ENCODE results near the gene SEC63. TPM values are rescaled to one million over a fixed set of nuclear protein-coding genes. Genes with fewer than 3 reads are reported as not detected.

Gene SEC63
- total RNA-seq, 3 donors from 2014 or later (not counting 1 experiment from before 2014, with no cell fraction given) = 84.4 to 104 (median 90.4) TPM

DNA sequence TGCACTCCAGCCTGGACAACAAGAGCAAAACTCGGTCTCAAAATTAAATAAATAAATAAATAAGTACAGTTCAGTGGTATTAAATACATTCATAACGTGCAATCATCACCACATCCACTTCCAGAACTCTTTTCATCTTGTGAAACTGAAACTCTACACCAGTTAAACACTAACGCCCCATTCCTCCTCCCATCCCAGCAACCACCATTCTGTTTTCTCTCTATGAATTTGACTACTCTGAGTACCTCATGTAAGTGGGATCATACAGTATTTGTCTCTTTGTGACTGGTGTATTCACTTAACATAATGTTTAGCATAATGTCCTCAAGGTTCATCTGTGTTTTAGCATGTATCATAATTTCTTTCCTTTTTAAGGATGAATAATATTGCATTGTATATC, 104.8 kb downstream of the SEC63 start:
- H3K36me3 ChIP-seq (ENCODE audit: control insufficient read depth, insufficient read depth, low read length) = no peaks in the 10 kb centered on the region
- DNase-seq (no peak), ATAC-seq (no peak)
- Mint-ChIP-seq H3K4me3 (no peak overlapping the region), H3K4me1 (peaks cover 0 to 6% of the 10 kb centered on the region in 2 donors), H3K27ac (no peak overlapping the region), H3K27me3 (ENCODE audit: low read depth in 2 of 2) (no peaks in the 10 kb centered on the region), H3K36me3 (no peaks in the 10 kb centered on the region), H3K9me3 (no peaks in the 10 kb centered on the region)
- TF ChIP-seq, protein P1, sequence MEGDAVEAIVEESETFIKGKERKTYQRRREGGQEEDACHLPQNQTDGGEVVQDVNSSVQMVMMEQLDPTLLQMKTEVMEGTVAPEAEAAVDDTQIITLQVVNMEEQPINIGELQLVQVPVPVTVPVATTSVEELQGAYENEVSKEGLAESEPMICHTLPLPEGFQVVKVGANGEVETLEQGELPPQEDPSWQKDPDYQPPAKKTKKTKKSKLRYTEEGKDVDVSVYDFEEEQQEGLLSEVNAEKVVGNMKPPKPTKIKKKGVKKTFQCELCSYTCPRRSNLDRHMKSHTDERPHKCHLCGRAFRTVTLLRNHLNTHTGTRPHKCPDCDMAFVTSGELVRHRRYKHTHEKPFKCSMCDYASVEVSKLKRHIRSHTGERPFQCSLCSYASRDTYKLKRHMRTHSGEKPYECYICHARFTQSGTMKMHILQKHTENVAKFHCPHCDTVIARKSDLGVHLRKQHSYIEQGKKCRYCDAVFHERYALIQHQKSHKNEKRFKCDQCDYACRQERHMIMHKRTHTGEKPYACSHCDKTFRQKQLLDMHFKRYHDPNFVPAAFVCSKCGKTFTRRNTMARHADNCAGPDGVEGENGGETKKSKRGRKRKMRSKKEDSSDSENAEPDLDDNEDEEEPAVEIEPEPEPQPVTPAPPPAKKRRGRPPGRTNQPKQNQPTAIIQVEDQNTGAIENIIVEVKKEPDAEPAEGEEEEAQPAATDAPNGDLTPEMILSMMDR (IDR thresholded peaks at IDR 0.05) = no peak
- H3K4me3 ChIP-seq (ENCODE audit: low read length) = no peak overlapping the region
- no peaks in the 10 kb centered on the region for H3K9me3 ChIP-seq (ENCODE audit: control insufficient read depth, insufficient read depth, low read length)
- H3K27ac ChIP-seq (ENCODE audit: low read length) = no peak overlapping the region
- H3K27me3 ChIP-seq (ENCODE audit: control insufficient read depth, insufficient read depth, low read length) = peaks cover 2% of the 10 kb centered on the region
- 74% methylated on average over 3 of the region's 3 CpGs for WGBS (ENCODE audit: insufficient coverage)
- intact Hi-C loops (cut with micrococcal nuclease) = no loop called here
- peaks cover 5% of the 10 kb centered on the region for H3K4me1 ChIP-seq (ENCODE audit: control insufficient read depth, insufficient read depth, low read length)

GRCh38 chr6:107849325-107849724, 108.7 kb downstream of the SEC63 start:
- intact Hi-C loops (cut with micrococcal nuclease) = loop anchor here (2.0 to 5.0 kb wide), 2 partner anchors 49 to 62 kb away; no protein-coding TSS in a partner anchor
- no peak overlapping the region for H3K4me3 Mint-ChIP-seq

DNA sequence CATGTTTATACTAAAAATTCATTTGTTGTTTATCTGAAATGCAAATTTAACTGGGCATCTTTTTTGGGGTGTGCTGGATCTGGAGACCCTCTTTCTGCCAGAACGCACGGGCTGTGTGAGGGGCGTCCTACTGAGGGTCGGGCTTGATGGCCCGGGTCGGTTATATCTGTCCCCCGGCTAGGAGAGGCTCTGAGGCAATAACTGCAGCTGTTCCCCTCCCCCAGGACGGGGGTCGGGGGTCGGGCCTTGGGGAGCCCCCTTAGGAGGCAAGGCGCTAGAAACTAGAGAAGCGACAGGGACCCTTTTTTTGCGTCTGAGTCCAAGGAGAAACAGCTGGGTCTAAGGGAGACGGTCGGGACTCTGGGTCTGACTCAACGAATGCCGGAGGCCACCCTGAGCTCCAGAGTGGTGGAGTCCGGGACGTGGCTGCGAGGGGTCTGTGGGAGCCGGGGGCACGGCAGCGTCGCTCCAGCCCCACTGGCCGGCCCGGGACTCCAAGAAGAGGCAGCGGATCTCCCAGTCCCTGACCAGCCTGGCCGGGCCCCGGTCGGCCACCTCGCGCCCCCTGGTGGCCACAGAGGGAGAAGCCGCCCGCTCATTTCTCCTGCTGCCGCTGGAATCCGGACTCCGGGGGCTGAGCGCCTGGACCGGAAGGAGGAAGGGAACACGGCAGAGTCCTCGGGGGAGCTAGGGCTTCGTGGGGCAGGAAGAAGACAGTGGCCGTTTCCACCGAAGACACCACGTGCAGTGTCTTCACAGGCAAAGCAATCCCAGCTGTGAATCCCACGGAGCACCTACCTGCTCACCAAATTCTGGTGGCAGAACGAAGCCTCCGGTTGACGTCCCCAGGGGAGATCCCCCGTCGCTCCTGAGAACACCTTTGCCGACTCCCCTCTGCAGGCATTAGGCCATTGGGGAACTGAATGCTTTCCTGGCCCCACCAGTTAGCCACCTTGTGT, 109.9 kb downstream of the SEC63 start:
- ATAC-seq (peak; percentile 86 to 94 (median 94)), DNase-seq (peak; percentile 80 to 85)
- no peaks in the 10 kb centered on the region for H3K36me3 ChIP-seq (ENCODE audit: control insufficient read depth, insufficient read depth, low read length)
- H3K4me1 ChIP-seq (ENCODE audit: control insufficient read depth, insufficient read depth, low read length) = peaks cover 12% of the 10 kb centered on the region
- Mint-ChIP-seq H3K36me3 (no peaks in the 10 kb centered on the region), H3K4me3 (peak overlapping the region; percentile 78), H3K27me3 (ENCODE audit: low read depth in 2 of 2) (no peaks in the 10 kb centered on the region), H3K9me3 (no peaks in the 10 kb centered on the region), H3K4me1 (peaks cover 0 to 12% of the 10 kb centered on the region in 2 donors), H3K27ac (peak overlapping the region in 1 of 2 donors; percentile 51)
- 7% methylated on average over 52 of the region's 52 CpGs for WGBS (ENCODE audit: insufficient coverage)
- H3K27ac ChIP-seq (ENCODE audit: low read length) = no peak overlapping the region
- intact Hi-C loops (cut with micrococcal nuclease) = loop anchor here (1.0 to 5.0 kb wide), 3 partner anchors 47 to 173 kb away; no protein-coding TSS in a partner anchor
- H3K27me3 ChIP-seq (ENCODE audit: control insufficient read depth, insufficient read depth, low read length) = peaks cover 2% of the 10 kb centered on the region
- TF ChIP-seq, protein P1 (IDR thresholded peaks at IDR 0.05) = peak; percentile 98
- H3K9me3 ChIP-seq (ENCODE audit: control insufficient read depth, insufficient read depth, low read length) = no peaks in the 10 kb centered on the region
- peak overlapping the region; percentile 7 for H3K4me3 ChIP-seq (ENCODE audit: low read length)

More at GRCh38 chr6:107849325-107849724, 108.7 kb downstream of the SEC63 start:
- DNase-seq (no peak), ATAC-seq (no peak)
- H3K4me3 ChIP-seq (ENCODE audit: low read length) = no peak overlapping the region
- Mint-ChIP-seq H3K36me3 (no peaks in the 10 kb centered on the region), H3K27me3 (ENCODE audit: low read depth in 2 of 2) (no peaks in the 10 kb centered on the region), H3K4me1 (peaks cover 0 to 12% of the 10 kb centered on the region in 2 donors), H3K27ac (no peak overlapping the region), H3K9me3 (no peaks in the 10 kb centered on the region)
- H3K27ac ChIP-seq (ENCODE audit: low read length) = no peak overlapping the region
- H3K4me1 ChIP-seq (ENCODE audit: control insufficient read depth, insufficient read depth, low read length) = peaks cover 12% of the 10 kb centered on the region
- H3K36me3 ChIP-seq (ENCODE audit: control insufficient read depth, insufficient read depth, low read length) = no peaks in the 10 kb centered on the region
- peaks cover 2% of the 10 kb centered on the region for H3K27me3 ChIP-seq (ENCODE audit: control insufficient read depth, insufficient read depth, low read length)
- 91% methylated on average over 6 of the region's 6 CpGs for WGBS (ENCODE audit: insufficient coverage)
- TF ChIP-seq, protein P1 (IDR thresholded peaks at IDR 0.05) = no peak
- no peaks in the 10 kb centered on the region for H3K9me3 ChIP-seq (ENCODE audit: control insufficient read depth, insufficient read depth, low read length)
